Immature natural killer cell (primary cell): ENCODE results near the gene SNRNP35. TPM values are rescaled to one million over a fixed set of nuclear protein-coding genes. Genes with fewer than 3 reads are reported as not detected.
"Not testable (repeated sequence)": the region's sequence is repeated elsewhere in the genome, so short reads cannot be mapped to it uniquely, and the experiment has no call there.

Experiments
- DNase-seq, 3 donors: peaks; one replicate each; pipeline ENCODE4 v3.0.0; 2022; ENCODE audit warnings: mixed read lengths in 1 of 3
- H3K27ac Mint-ChIP-seq, 6 donors: one replicate each; pipeline ENCODE4 v1.8.0; 2020; ENCODE audit warnings: mixed read lengths in 6 of 6, mild to moderate bottlenecking in 5 of 6, inconsistent platforms in 4 of 6, moderate library complexity in 3 of 6
- H3K27me3 Mint-ChIP-seq, 3 donors: one replicate each; pipeline ENCODE4 v1.8.0; 2020 to 2021; ENCODE audit warnings: low read depth in 3 of 3, mild to moderate bottlenecking in 3 of 3, mixed read lengths in 3 of 3, moderate library complexity in 3 of 3, inconsistent platforms in 1 of 3
- H3K36me3 Mint-ChIP-seq, 3 donors: one replicate each; pipeline ENCODE4 v1.8.0; 2020; ENCODE audit warnings: mixed read lengths in 3 of 3, inconsistent platforms in 2 of 3, mild to moderate bottlenecking in 2 of 3
- H3K4me1 Mint-ChIP-seq, 2 donors: one replicate each; pipeline ENCODE4 v1.8.0; 2020; ENCODE audit warnings: inconsistent platforms in 2 of 2, mild to moderate bottlenecking in 2 of 2, mixed read lengths in 2 of 2, moderate library complexity in 1 of 2
- H3K4me3 Mint-ChIP-seq, 5 donors: one replicate each; pipeline ENCODE4 v1.8.0; 2020; ENCODE audit warnings: mild to moderate bottlenecking in 5 of 5, mixed read lengths in 5 of 5, inconsistent platforms in 3 of 5, moderate library complexity in 3 of 5
- H3K9me3 Mint-ChIP-seq, 6 donors: one replicate each; pipeline ENCODE4 v1.8.0; 2020; ENCODE audit warnings: mild to moderate bottlenecking in 6 of 6, mixed read lengths in 6 of 6, inconsistent platforms in 4 of 6, moderate library complexity in 3 of 6
- polyA plus RNA-seq, 3 donors: library from polyadenylated mRNA; unstranded; fragments of 300-500 nt; fragmentation: Illumina TruSeq; gene quantifications; one replicate each; pipeline ENCODE4 v1.2.3, GENCODE V29; 2021

SNRNP35 gene
- polyA plus RNA-seq, 3 donors from 2014 or later, result 26.2 to 42.3 (median 37.8) TPM

DNA sequence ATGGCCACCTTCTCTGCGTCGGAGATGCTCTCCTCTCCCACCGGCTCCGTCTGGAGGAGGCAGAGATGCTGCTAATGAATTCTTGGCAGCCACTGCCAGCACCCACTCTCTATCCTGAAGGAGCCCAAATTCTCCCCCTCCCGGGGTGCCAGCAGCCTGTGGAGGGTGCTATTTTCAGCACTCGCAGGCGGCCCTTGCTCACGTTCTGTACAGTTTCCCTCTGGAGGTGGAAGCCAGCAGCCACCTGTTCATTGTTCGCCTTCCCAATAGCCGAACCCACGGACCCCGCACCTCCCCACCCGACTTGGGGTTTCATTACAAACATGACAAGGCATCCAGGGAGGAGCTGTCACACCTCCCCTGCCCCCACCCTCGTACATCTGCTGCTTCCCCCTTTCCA, 27.8 kb downstream of the SNRNP35 start:
- Mint-ChIP-seq H3K27ac (no peak overlapping the region), H3K9me3 (no peaks in the 10 kb centered on the region), H3K36me3 (no peaks in the 10 kb centered on the region), H3K27me3 (peaks cover 0 to 6% (median 0%) of the 10 kb centered on the region in 3 donors), H3K4me3 (no peak overlapping the region), H3K4me1 (peaks cover 18 to 19% of the 10 kb centered on the region in 2 donors)
- no peak for DNase-seq

DNA sequence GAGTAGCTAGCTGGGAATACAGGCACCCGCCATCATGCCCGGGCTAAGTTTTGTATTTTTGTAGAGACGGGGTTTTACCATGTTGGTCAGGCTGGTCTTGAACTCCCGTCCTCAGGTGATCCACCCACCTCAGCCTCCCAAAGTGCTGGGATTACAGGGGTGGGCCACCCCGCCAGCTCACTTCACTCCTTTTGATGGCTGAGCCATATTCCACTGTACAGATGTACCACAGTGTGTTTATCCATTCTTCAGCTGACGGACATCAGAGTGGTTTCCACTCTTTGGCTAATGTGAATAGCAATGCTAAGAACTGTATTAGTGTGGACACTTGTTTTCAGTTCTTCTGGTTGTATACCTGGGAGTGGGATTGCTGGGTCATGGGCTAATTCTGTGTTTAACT, 29.5 kb downstream of the SNRNP35 start:
- Mint-ChIP-seq H3K27me3 (peaks cover 0 to 2% (median 0%) of the 10 kb centered on the region in 3 donors), H3K27ac (no peak overlapping the region), H3K4me3 (no peak overlapping the region), H3K4me1 (peaks cover 18 to 19% of the 10 kb centered on the region in 2 donors), H3K36me3 (no peaks in the 10 kb centered on the region), H3K9me3 (no peaks in the 10 kb centered on the region)
- DNase-seq, result no peak

DNA sequence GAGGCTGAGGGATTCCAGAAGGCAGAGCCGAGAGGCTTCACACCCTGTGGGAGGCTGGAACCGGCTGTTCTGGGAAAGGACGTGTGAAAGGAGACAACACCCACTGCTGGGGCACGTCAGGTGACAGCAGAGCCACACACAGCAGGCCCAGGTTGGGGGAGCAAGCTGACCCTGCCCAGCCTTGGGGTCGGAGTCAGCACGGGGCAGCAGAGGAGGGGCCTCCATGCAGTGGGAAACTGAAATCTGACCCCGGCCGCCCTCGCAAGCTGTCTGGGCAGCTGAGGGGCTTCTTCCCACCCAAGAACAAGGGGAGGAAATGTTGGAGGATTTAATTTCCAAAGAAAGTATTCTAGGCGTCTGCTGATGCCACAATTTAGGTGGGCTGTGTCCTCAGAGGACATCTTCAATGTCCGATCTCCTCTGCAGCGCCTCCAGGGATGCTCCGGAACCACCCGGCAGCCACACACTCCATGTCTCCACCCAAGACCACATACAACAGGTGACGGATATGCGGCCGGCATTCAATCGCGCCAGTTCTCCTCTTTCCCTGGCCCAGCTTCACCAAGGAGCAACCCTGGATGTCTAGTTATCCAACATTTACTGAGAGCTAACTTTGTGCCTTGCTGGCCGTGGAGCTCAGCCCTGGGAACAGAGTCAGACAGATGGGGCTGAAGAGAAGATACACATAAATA, 30.7 kb downstream of the SNRNP35 start:
- H3K27me3 Mint-ChIP-seq, result peaks cover 0 to 2% (median 0%) of the 10 kb centered on the region in 3 donors
- no peaks in the 10 kb centered on the region for H3K36me3 Mint-ChIP-seq
- no peak overlapping the region for H3K4me3 Mint-ChIP-seq
- DNase-seq, result no peak
- peaks cover 15 to 16% of the 10 kb centered on the region in 2 donors for H3K4me1 Mint-ChIP-seq
- no peak overlapping the region for H3K27ac Mint-ChIP-seq
- no peaks in the 10 kb centered on the region for H3K9me3 Mint-ChIP-seq

DNA sequence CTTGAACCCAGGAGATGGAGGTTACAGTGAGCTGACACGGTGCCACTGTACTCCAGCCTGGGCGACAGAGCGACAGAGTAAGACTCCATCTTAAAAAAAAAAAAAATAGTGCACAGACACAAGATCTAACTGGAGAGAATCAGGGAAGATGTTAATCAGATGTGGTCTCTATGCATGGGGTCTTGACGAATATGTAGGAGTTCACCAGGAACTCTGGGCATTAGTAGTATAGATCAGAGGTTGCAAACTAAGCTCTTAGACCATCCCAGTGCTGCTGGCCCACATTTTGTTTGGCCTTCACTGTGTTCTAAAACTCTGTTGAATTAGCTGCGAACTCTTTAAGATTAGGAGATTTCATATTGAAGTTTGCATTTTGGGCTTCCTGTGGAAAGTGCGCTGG, 31.6 kb downstream of the SNRNP35 start:
- Mint-ChIP-seq H3K27me3 (no peaks in the 10 kb centered on the region), H3K9me3 (no peaks in the 10 kb centered on the region), H3K4me3 (no peak overlapping the region), H3K36me3 (no peaks in the 10 kb centered on the region), H3K4me1 (peaks cover 6 to 7% of the 10 kb centered on the region in 2 donors), H3K27ac (no peak overlapping the region)
- no peak for DNase-seq

DNA sequence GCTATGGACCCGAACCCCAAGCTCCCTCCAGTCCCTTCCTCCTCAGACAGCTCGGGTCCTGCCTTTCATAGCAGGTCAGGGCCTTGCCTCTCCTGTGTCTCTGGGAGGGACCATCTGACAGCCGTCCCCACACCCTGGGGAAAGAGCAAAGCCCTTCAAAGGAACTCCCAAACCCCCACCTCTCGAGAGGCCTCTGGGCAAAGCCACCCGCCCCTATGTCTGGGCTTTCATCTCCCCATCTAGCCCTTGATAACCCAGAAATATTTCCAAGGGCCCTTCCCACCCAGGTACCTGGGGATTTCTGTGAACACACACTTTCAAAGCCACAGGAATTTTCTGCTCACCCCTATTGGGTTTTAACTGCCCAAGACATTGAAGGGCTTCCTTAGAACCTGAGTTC, 32.1 kb downstream of the SNRNP35 start:
- Mint-ChIP-seq H3K36me3 (no peaks in the 10 kb centered on the region), H3K27me3 (no peaks in the 10 kb centered on the region), H3K4me1 (peaks cover 1 to 3% of the 10 kb centered on the region in 2 donors), H3K27ac (no peak overlapping the region), H3K4me3 (no peak overlapping the region), H3K9me3 (no peaks in the 10 kb centered on the region)
- no peak for DNase-seq

DNA sequence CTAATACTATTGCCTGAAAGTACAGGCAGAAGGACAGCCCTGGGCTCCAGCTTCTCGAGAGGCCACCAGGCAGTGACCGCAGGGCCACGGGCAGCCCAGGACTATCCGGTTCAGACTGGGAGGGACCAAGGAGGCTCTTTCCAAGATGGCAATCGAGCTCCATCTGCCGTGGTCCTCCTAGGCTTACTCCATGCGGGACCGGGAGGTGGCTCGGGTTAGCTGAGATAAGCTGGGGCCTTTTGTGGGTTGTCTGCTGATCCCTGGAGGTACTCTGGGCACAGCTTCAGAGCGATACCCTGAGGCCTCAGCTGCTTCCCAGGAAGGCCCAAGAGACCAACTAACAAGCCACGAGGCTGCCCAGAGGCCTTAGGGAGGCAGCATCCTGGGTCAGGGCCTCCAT, 33.1 kb downstream of the SNRNP35 start:
- Mint-ChIP-seq H3K4me1 (no peaks in the 10 kb centered on the region), H3K9me3 (no peaks in the 10 kb centered on the region), H3K36me3 (no peaks in the 10 kb centered on the region), H3K27ac (no peak overlapping the region), H3K27me3 (no peaks in the 10 kb centered on the region), H3K4me3 (no peak overlapping the region)
- DNase-seq, result no peak

DNA sequence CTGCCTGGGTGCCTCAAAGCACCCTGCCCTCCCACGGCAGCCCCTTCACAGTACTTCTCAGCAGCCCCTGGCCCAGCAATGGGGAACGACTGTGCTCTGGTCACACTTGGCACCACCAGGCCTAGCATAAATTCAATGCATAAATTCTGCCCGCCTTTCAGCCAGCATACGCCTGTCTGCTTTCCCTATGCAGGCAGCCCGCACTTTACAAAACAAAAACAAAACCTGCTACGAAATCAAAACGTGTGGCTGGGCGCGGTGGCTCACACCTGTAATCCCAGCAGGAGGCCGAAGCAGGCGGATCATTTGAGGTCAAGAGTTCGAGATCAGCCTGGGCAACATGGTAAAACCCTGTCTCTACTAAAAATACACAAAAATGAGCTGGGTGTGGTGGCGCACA, 33.5 kb downstream of the SNRNP35 start:
- DNase-seq, result no peak
- Mint-ChIP-seq H3K27ac (no peak overlapping the region), H3K4me3 (no peak overlapping the region), H3K4me1 (no peaks in the 10 kb centered on the region), H3K36me3 (no peaks in the 10 kb centered on the region), H3K27me3 (no peaks in the 10 kb centered on the region), H3K9me3 (no peaks in the 10 kb centered on the region)

DNA sequence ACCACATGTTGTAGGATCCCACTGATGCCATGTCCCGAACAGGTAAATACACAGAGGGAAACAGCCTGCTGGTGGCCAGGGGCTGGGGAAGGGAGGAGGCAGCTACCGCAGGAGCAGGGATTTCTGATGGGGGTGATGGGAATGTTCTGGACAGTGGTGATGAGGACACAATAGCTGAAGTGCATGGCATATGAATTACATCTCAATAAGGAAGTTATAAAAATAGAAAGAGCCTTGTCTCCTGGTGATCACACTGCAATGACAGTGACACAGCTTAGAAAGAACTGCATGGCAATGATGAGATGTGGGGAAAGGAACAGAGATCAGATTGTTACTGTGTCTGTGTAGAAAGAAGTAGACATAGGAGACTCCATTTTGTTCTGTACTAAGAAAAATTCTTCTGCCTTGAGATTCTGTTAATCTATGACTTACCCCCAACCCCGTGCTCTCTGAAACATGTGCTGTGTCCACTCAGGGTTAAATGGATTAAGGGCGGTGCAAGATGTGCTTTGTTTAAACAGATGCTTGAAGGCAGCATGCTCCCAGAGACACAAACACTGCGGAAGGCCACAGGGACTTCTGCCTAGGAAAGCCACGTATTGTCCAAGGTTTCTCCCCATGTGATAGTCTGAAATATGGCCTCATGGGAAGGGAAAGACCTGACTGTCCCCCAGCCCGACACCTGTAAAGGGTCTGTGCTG, 34.5 kb downstream of the SNRNP35 start:
- not testable (repeated sequence) for H3K4me3 Mint-ChIP-seq, H3K9me3 Mint-ChIP-seq, H3K27me3 Mint-ChIP-seq, H3K36me3 Mint-ChIP-seq, DNase-seq, H3K4me1 Mint-ChIP-seq, H3K27ac Mint-ChIP-seq

DNA sequence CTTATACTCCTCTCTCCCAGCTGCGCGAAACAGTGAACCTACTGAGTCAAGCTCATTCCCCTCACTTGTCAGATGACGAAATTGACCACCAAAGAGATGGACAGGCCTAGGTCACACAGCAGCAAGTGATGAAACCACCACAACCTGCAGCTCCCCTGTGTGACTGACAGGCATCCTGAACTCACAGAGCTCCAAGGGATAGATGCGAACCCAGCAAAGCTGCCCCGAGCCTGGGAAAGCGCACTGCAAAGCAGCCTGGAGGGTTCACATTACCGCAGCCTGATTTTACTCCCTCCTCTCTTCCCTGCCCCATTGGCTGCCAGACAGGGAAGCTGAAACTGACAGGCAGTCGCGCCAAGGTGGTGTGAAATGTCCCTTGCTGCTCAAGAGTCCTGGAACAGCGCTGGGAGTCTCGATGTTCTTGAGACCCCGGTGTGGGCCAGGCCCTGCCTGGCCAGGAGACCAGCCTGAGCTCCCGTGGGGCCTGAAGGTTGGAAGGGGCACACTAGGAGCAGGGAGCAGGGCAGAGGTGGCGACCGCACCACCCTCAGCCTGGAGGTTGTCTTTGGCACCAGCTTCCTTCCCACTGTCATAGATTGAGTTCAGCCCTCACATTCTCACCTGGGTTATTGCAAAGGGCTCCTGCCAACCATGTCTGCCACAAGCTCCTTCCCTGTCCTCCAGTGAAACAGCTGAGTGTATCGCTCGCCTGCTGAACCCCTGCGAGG, 36.3 kb downstream of the SNRNP35 start:
- H3K27me3 Mint-ChIP-seq, result peaks cover 0 to 1% (median 0%) of the 10 kb centered on the region in 3 donors

DNA sequence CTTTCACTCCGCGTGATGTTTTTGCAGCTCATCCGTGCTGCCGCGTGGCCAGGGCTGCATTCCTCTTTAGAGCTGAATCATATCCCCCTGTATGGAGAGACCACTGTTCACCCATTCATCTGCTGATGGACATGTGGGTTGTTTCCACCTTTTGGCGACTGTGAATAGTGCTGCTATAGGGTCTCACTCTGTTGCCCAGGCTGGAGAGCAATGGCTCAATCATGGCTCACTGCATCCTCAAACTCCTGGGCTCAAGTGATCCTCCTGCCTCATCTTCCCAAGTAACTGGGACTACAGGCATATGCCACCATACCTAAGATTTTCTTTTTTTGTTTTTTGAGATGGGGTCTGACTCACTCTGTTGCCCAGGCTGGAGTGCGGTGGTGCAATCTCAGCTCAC, 39.1 kb downstream of the SNRNP35 start:
- Mint-ChIP-seq H3K4me1 (no peaks in the 10 kb centered on the region), H3K27ac (no peak overlapping the region), H3K36me3 (peaks cover 0 to 10% (median 0%) of the 10 kb centered on the region in 3 donors), H3K27me3 (peaks cover 0 to 2% (median 1%) of the 10 kb centered on the region in 3 donors), H3K9me3 (no peaks in the 10 kb centered on the region), H3K4me3 (no peak overlapping the region)
- DNase-seq, result no peak

More for the DNA sequence above, 36.3 kb downstream of the SNRNP35 start:
- no peak for DNase-seq
- no peak overlapping the region for H3K4me3 Mint-ChIP-seq
- H3K36me3 Mint-ChIP-seq, result peaks cover 0 to 10% (median 0%) of the 10 kb centered on the region in 3 donors
- no peak overlapping the region for H3K27ac Mint-ChIP-seq
- H3K4me1 Mint-ChIP-seq, result no peaks in the 10 kb centered on the region
- no peaks in the 10 kb centered on the region for H3K9me3 Mint-ChIP-seq

DNA sequence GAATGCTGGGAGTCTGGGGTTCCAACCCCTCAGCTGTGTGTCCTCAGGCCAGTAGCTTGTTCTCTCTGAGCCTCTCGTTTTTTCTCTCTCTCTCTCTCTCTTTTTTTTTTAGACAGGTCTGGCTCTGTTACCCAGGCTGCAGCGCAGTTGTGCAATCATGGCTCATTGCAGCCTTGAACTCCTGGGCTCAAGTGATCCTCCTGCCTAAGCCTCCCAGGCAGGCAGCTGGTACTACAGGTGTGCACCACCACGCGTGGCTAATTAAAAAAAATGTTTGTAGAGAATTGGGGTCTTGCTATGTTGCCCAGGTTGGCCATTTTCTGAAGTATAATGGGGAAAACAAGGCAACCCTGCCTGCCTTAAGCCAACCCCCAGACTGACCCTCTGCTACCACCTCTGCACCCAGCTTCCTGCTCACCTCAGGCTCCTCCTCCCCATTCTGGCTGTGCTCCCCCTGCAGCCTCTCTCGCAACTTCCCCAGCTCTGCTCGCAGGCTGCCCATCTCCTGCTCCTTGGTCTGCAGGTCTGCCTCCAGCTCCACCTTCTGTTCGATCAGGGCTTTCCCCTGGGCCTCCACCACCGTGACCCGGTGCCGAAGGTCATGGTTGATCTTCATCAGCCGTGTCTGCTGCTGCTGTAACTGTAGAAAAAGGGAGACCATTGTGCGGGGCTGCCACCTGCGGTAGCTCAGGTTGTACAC, 40.3 kb downstream of the SNRNP35 start:
- Mint-ChIP-seq H3K27me3 (peaks cover 0 to 2% (median 1%) of the 10 kb centered on the region in 3 donors), H3K4me3 (no peak overlapping the region), H3K36me3 (peaks cover 0 to 10% (median 0%) of the 10 kb centered on the region in 3 donors), H3K27ac (no peak overlapping the region), H3K4me1 (no peaks in the 10 kb centered on the region), H3K9me3 (no peaks in the 10 kb centered on the region)
- no peak for DNase-seq

DNA sequence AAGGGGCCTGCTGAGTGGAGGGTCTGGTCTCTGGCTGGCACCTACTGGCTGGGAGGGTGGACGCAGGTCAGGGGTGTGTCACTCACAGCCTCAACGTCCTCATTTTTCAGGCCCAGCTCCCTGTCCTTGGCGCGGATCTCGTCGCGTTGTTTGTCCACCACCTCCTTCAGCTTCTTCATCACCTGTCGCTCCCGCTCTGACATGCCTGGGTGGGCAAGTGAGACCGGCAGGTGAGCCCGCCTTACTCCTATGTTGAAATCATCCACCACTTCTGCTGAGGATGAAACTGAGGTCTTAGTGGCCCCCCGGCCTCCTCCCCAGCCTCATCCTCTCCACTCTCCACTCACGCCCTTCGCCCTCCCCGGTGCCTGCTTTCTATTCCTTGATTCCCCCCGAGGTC, 41.4 kb downstream of the SNRNP35 start:
- DNase-seq, result no peak
- H3K27me3 Mint-ChIP-seq, result peaks cover 1 to 2% (median 1%) of the 10 kb centered on the region in 3 donors
- H3K36me3 Mint-ChIP-seq, result peaks cover 0 to 10% (median 0%) of the 10 kb centered on the region in 3 donors
- H3K4me3 Mint-ChIP-seq, result no peak overlapping the region
- no peaks in the 10 kb centered on the region for H3K4me1 Mint-ChIP-seq
- H3K27ac Mint-ChIP-seq, result peak overlapping the region in 1 of 6 donors; percentile 65
- H3K9me3 Mint-ChIP-seq, result no peaks in the 10 kb centered on the region

DNA sequence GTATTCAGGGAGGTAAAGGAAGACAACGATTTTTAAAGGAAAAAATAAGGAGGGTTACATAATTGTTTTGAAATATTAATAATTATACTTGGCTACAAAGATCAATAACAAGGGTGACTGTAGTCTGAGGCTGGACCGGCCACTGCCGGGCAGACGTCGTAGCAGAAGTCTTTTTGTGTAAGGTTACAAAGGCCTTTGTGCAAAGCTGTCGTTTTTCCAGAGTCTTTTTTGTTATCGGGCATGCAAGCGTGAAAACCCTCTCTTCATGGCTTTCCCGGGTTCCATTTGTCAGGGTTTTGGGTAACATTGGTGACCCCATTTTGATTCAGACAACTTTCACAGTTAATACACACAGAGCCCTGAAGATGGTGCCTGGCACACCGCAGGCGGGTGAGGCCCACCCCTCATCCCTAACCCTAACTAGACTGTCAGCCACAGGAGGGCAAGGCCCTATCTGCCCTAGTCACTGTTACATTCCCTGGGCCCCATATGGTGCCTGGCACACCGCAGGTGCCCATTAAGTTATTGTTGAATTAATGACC, 44.3 kb downstream of the SNRNP35 start:
- no peaks in the 10 kb centered on the region for H3K4me1 Mint-ChIP-seq
- H3K36me3 Mint-ChIP-seq, result peaks cover 0 to 14% (median 0%) of the 10 kb centered on the region in 3 donors
- no peaks in the 10 kb centered on the region for H3K9me3 Mint-ChIP-seq
- no peak overlapping the region for H3K27ac Mint-ChIP-seq
- no peak for DNase-seq
- H3K4me3 Mint-ChIP-seq, result no peak overlapping the region
- peaks cover 0 to 2% (median 1%) of the 10 kb centered on the region in 3 donors for H3K27me3 Mint-ChIP-seq
